Stimulated activated naive B cell treated with anti-CD40 and anti-IgM and Interleukin-4, amounts not matched to agents 10 μg/mL and 1 μg/mL and 100 μg/mL, for 72 hours (primary cell): ENCODE results near the gene PKD1L1.

Source experiments
- ATAC-seq, 2 donors: fragments of 150-1000 bp; cut with Tn5 transposase; replicated peaks; 2 replicates each; pipeline ENCODE4 v1.10.0; 2021; ENCODE audit warnings: moderate library complexity in 1 of 2
- DNase-seq: peaks from one replicate; pipeline ENCODE4 v3.0.0; 2021
- H3K27ac Mint-ChIP-seq: one replicate; pipeline ENCODE4 v1.8.0; 2022; ENCODE audit warnings: mild to moderate bottlenecking, mixed read lengths
- H3K27me3 Mint-ChIP-seq, 2 donors: one replicate each; pipeline ENCODE4 v1.8.0; 2022; ENCODE audit warnings: mixed read lengths in 2 of 2
- H3K36me3 Mint-ChIP-seq, 2 donors: one replicate each; pipeline ENCODE4 v1.8.0; 2022; ENCODE audit warnings: mixed read lengths in 2 of 2, mild to moderate bottlenecking in 1 of 2
- H3K4me1 Mint-ChIP-seq, 2 donors: one replicate each; pipeline ENCODE4 v1.8.0; 2022; ENCODE audit warnings: mixed read lengths in 2 of 2, mild to moderate bottlenecking in 1 of 2
- H3K4me3 Mint-ChIP-seq, 2 donors: one replicate each; pipeline ENCODE4 v1.8.0; 2022; ENCODE audit warnings: mild to moderate bottlenecking in 2 of 2, mixed read lengths in 2 of 2, moderate library complexity in 1 of 2
- H3K9me3 Mint-ChIP-seq, 2 donors: one replicate each; pipeline ENCODE4 v1.8.0; 2022; ENCODE audit warnings: mixed read lengths in 2 of 2, mild to moderate bottlenecking in 1 of 2

Gene PKD1L1

DNA sequence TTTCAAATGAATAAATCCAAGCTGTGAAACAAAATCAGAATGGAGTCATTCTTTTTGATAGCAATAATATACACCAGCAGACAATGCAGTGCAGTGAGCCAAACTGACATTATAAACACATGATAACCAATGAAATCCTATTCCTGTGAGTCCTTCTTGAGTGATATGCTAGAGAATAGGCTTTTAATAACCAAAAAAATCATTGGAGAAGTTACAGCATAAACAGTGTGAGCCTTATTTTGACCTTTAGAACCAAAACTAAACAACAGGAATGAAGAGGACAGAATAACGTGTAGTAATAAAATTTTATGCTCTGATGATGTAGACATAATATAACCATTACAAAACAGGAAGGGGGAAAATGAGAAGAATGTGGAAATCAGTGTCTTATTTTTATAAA is 22.5 kb upstream of the PKD1L1 start:
- no peak for ATAC-seq
- Mint-ChIP-seq H3K36me3 (peaks cover 61 to 71% of the 10 kb centered on the region in 2 donors), H3K9me3 (no peaks in the 10 kb centered on the region), H3K4me1 (peaks cover 38 to 46% of the 10 kb centered on the region in 2 donors), H3K4me3 (no peak overlapping the region), H3K27ac (no peak overlapping the region), H3K27me3 (no peaks in the 10 kb centered on the region)
- DNase-seq, result no peak

DNA sequence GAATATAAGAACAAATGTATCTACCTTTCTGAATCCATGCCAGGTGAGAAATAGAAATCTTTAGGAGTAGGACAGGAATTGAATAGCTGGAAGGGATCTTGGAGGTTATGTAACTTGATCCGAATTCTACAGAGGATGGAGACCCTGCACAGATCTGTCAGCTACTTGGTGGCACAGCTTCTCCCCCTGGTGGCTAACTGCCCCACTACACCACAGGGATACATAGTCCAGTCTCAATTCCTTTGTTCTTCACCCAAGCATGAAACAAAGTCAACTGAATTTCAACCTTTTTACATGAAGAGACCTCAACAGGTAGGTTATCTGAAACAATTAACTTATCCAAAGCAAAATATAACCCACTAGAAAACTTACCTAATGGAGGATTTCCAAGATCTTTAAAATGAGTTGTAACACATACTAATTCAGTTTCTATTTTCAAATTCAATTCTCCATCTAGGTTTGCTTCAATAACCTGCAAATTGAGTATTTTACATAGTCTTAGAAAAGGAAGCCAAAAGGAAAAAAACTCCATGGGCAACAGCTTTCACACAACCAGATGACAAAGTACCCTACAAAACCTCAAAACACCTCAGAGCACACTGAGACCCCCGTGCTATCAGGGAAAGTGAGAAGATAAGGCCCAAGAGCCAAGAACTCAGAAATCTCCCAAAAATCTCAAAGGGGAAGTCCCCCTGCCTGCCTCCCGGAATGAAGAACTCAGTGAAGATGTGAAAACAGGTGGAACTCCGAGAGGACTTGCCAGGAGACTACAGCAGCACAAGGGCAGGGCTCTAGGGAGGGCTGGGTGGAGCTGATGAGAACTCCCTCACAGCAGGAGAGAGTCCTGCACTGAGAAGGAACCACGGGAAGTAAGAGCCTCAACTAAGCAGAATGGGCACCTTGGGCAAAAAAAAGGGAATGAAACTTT is 20.8 kb upstream of the PKD1L1 start:
- Mint-ChIP-seq H3K36me3 (peaks cover 66 to 76% of the 10 kb centered on the region in 2 donors), H3K27ac (peak overlapping the region; percentile 31), H3K4me1 (peaks cover 33 to 42% of the 10 kb centered on the region in 2 donors), H3K9me3 (no peaks in the 10 kb centered on the region), H3K4me3 (peak overlapping the region in 1 of 2 donors; percentile 12), H3K27me3 (no peaks in the 10 kb centered on the region)
- DNase-seq (peak; percentile 31), ATAC-seq (peak; percentile 69)

DNA sequence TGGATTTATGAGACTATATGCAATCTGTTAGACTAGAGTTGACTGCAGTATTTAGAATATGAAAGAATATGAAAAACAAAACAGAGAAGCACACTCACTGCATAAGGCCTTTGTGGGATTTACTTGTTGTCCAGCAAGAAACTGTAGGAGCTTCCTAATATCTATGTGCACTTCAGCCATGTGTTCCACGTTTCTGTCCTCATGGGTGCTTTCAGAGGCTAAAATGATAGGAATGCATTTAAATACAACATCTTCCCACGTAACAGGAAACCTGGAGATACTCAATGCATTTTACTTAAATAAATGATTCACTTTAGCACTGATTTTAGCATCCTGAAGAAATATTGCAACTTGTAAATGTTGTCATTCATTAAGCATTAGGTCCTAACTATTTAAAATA is 19.4 kb upstream of the PKD1L1 start:
- peaks cover 54 to 73% of the 10 kb centered on the region in 2 donors for H3K36me3 Mint-ChIP-seq
- no peak for ATAC-seq
- no peaks in the 10 kb centered on the region for H3K9me3 Mint-ChIP-seq
- peaks cover 20 to 30% of the 10 kb centered on the region in 2 donors for H3K4me1 Mint-ChIP-seq
- no peak overlapping the region for H3K4me3 Mint-ChIP-seq
- no peak overlapping the region for H3K27ac Mint-ChIP-seq
- H3K27me3 Mint-ChIP-seq, result no peaks in the 10 kb centered on the region
- DNase-seq, result no peak

DNA sequence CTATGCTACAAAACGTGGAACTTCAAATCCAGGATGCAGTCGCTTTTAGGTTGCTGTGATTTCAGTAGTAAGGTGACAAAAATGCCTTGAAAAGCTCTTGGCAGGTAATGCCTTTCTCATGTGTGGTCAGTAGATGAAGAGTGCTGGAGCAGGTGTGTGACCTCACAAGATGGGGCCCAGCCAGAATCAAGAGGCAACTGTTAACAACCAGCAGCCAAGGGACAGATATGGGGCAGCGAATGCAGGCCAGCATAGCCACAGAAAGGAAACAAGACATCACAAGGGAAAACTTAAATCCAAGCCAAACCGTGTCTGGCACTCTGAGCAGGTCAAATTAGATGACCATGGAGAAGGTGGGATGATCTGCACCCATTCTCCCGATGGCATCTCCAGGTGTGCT is 18.9 kb upstream of the PKD1L1 start:
- H3K27ac Mint-ChIP-seq, result peak overlapping the region; percentile 56
- H3K4me3 Mint-ChIP-seq, result no peak overlapping the region
- H3K36me3 Mint-ChIP-seq, result peaks cover 55 to 71% of the 10 kb centered on the region in 2 donors
- peaks cover 20 to 29% of the 10 kb centered on the region in 2 donors for H3K4me1 Mint-ChIP-seq
- no peak for DNase-seq
- ATAC-seq, result no peak
- H3K9me3 Mint-ChIP-seq, result no peaks in the 10 kb centered on the region
- no peaks in the 10 kb centered on the region for H3K27me3 Mint-ChIP-seq

GRCh38 chr7:47965456-47965855 is 17.2 kb upstream of the PKD1L1 start:
- Mint-ChIP-seq H3K36me3 (peaks cover 63 to 76% of the 10 kb centered on the region in 2 donors), H3K4me1 (peaks cover 20 to 24% of the 10 kb centered on the region in 2 donors), H3K27ac (no peak overlapping the region), H3K4me3 (no peak overlapping the region), H3K9me3 (no peaks in the 10 kb centered on the region), H3K27me3 (no peaks in the 10 kb centered on the region)
- DNase-seq, result no peak
- ATAC-seq, result no peak

DNA sequence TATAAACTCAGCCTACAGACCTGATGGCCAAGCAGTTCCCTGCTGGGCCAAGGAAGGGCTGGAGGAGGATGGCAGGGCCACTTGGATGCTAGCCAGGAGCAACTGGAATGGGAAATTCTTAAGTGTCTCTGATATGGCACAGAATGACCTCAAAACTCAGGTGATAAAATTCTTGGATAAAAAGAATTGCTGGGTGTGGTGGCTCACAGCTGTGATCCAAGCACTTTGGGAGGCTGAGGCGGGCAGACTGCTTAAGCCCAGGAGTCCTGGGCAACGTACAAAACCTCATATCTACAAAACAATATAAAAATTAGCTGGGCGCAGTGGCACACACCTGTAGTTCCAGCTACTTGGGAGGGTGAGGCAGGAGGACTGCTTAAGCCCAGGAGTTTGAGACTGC is 14.0 kb upstream of the PKD1L1 start:
- ATAC-seq, result no peak
- Mint-ChIP-seq H3K4me1 (peaks cover 0 to 9% of the 10 kb centered on the region in 2 donors), H3K27ac (no peak overlapping the region), H3K4me3 (no peak overlapping the region), H3K9me3 (no peaks in the 10 kb centered on the region), H3K27me3 (no peaks in the 10 kb centered on the region), H3K36me3 (peaks cover 55 to 69% of the 10 kb centered on the region in 2 donors)
- no peak for DNase-seq

DNA sequence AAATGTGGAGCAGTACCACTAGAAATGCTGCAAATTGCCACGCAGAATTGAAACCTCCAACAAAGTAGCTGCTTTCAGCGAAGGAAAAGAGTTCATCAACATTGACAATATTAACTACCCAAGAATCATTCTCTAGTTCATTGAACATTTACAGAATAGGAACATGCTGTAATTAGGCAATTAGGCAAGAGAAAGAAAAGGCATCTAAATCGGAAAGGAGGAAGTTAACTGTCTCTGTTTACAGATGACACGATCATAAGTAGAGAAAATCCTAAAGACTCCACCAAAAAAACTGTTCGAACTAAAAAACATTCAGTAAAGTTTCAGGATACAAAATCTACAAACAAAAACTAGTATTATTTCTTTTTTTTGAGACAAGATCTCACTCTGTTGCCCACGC is 8.9 kb upstream of the PKD1L1 start:
- Mint-ChIP-seq H3K36me3 (peaks cover 35 to 50% of the 10 kb centered on the region in 2 donors), H3K4me3 (no peak overlapping the region), H3K27ac (no peak overlapping the region), H3K4me1 (peaks cover 8 to 9% of the 10 kb centered on the region in 2 donors), H3K9me3 (no peaks in the 10 kb centered on the region), H3K27me3 (no peaks in the 10 kb centered on the region)
- DNase-seq (no peak), ATAC-seq (no peak)

DNA sequence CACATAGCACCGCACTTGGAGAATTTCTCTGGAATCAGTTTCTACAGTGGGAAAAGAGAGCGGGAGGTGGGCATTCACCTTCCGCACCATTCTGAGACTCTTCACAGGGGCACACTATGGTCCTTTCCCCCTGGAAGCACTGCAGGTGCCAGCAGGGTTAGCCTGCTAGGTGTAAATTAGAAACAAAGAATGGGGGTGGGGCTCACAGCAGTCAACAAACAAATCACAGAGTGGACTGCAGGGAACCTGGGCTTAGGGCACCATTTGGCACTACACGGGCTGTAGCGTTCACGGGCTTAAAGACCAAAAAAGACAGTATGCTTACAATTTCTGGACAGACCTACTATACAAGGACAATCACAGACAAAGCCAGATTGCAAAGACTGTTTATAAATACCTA is 8.0 kb upstream of the PKD1L1 start:
- H3K27ac Mint-ChIP-seq, result no peak overlapping the region
- H3K4me1 Mint-ChIP-seq, result peaks cover 8 to 9% of the 10 kb centered on the region in 2 donors
- H3K9me3 Mint-ChIP-seq, result no peaks in the 10 kb centered on the region
- no peaks in the 10 kb centered on the region for H3K27me3 Mint-ChIP-seq
- H3K4me3 Mint-ChIP-seq, result no peak overlapping the region
- DNase-seq, result no peak
- H3K36me3 Mint-ChIP-seq, result peaks cover 28 to 43% of the 10 kb centered on the region in 2 donors
- ATAC-seq, result no peak

GRCh38 chr7:47954231-47954911 is 6.1 kb upstream of the PKD1L1 start:
- DNase-seq (no peak), ATAC-seq (peak; percentile 31 to 42)
- peaks cover 8 to 9% of the 10 kb centered on the region in 2 donors for H3K4me1 Mint-ChIP-seq
- H3K36me3 Mint-ChIP-seq, result peaks cover 21 to 36% of the 10 kb centered on the region in 2 donors
- no peak overlapping the region for H3K27ac Mint-ChIP-seq
- H3K9me3 Mint-ChIP-seq, result no peaks in the 10 kb centered on the region
- H3K27me3 Mint-ChIP-seq, result no peaks in the 10 kb centered on the region
- H3K4me3 Mint-ChIP-seq, result no peak overlapping the region

- no peaks in the 10 kb centered on the region for H3K9me3 Mint-ChIP-seq
- no peak for DNase-seq
- peak; percentile 64 to 85 for ATAC-seq
- H3K4me1 Mint-ChIP-seq, result peaks cover 8 to 9% of the 10 kb centered on the region in 2 donors
- no peak overlapping the region for H3K4me3 Mint-ChIP-seq
- H3K36me3 Mint-ChIP-seq, result peaks cover 21 to 36% of the 10 kb centered on the region in 2 donors
- H3K27me3 Mint-ChIP-seq, result no peaks in the 10 kb centered on the region
- H3K27ac Mint-ChIP-seq, result no peak overlapping the region
Observed at GRCh38 chr7:47953822-47954221, 5.6 kb upstream of the PKD1L1 start.

DNA sequence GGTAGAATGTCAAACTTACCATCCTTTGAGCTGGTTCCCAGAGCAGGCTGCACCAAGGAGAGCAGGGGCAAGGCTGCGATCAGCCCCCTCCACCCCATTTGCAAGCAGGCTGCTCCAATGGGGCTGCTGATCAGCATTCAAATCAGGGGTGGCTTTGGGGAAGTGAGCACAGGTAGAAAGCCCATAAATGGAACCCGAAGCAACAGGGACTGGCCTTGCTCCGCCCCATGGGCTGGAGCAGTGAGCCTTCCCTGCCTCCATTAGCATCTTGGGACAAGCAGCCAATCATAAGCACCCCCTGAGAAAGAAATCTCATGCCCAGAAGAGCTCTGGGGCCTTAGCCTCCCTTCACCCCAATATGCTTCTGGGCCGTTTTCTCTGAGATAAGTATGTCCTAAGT is 4.0 kb upstream of the PKD1L1 start:
- Mint-ChIP-seq H3K4me3 (no peak overlapping the region), H3K36me3 (peaks cover 14 to 23% of the 10 kb centered on the region in 2 donors), H3K9me3 (no peaks in the 10 kb centered on the region), H3K27ac (no peak overlapping the region), H3K27me3 (no peaks in the 10 kb centered on the region), H3K4me1 (peaks cover 8 to 9% of the 10 kb centered on the region in 2 donors)
- DNase-seq (no peak), ATAC-seq (no peak)

GRCh38 chr7:47951374-47951773 is 3.1 kb upstream of the PKD1L1 start:
- peaks cover 11 to 19% of the 10 kb centered on the region in 2 donors for H3K36me3 Mint-ChIP-seq
- H3K4me1 Mint-ChIP-seq, result peaks cover 8 to 9% of the 10 kb centered on the region in 2 donors
- no peak overlapping the region for H3K27ac Mint-ChIP-seq
- no peak overlapping the region for H3K4me3 Mint-ChIP-seq
- H3K27me3 Mint-ChIP-seq, result peaks cover 3% of the 10 kb centered on the region in 2 donors
- ATAC-seq (no peak), DNase-seq (no peak)
- no peaks in the 10 kb centered on the region for H3K9me3 Mint-ChIP-seq

DNA sequence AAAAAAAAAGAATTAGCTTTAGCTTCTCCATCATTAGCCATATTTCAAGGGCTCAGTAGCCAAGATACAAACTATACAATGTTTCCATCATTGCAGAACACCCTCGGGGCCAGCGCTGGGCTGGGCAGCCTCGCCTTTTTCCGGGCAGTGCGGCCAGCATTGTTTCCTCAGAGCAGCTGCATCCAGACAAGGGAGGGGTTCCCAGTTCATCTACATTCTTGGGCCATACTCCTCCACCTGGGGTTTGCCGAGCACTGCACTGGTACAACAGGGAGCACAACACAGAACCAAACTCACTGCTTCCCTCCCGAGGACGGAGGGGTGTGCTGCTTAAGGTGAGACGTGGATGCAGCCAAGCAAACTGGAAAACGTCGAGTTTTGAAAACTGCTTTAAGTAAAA is 2.4 kb upstream of the PKD1L1 start:
- DNase-seq (no peak), ATAC-seq (no peak)
- Mint-ChIP-seq H3K36me3 (peaks cover 8 to 17% of the 10 kb centered on the region in 2 donors), H3K4me1 (peaks cover 8 to 9% of the 10 kb centered on the region in 2 donors), H3K27me3 (peaks cover 5 to 6% of the 10 kb centered on the region in 2 donors), H3K4me3 (no peak overlapping the region), H3K27ac (no peak overlapping the region), H3K9me3 (no peaks in the 10 kb centered on the region)

DNA sequence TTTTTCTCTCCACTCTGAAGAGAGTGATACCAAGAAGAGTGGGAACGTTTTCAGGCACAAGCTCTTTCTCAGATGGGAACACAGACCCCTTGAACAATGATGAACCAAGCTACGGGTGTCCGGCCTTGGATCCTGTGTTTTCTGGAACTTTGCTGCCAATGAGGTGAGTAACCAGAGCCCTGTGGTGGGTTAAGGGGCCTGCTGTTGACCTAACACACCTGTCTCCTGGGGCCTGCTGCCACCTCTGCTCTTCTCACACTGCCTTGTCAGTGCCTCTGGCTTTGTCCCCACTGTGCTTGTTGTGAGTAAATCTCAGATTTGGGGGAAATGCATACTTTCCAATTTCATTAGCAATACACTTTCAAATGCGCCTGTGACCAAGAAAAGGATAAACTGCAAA is 1.4 kb upstream of the PKD1L1 start:
- peaks cover 6 to 13% of the 10 kb centered on the region in 2 donors for H3K36me3 Mint-ChIP-seq
- no peaks in the 10 kb centered on the region for H3K9me3 Mint-ChIP-seq
- no peak overlapping the region for H3K27ac Mint-ChIP-seq
- peaks cover 5 to 6% of the 10 kb centered on the region in 2 donors for H3K27me3 Mint-ChIP-seq
- peaks cover 6 to 9% of the 10 kb centered on the region in 2 donors for H3K4me1 Mint-ChIP-seq
- no peak overlapping the region for H3K4me3 Mint-ChIP-seq
- ATAC-seq (no peak), DNase-seq (no peak)
